H1 (cell line): ENCODE measurements around the gene TEAD1.

ENCODE experiments used
- CTCF ChIP-seq, 3 experiments: IDR thresholded peaks; 1 replicate in 2 of 3; 2 replicates in 1 of 3; pipeline versions ENCODE4 v1.5.1 to v1.6.1; 2011; ENCODE audit warnings: low read length in 3 of 3, mild to moderate bottlenecking in 3 of 3, inconsistent platforms in 2 of 3, low read depth in 1 of 3, moderate library complexity in 1 of 3; ENCODE audit not compliant: insufficient read depth in 1 of 3; ENCODE audit errors: control extremely low read depth in 1 of 3
- EP300 ChIP-seq, 2 experiments: IDR thresholded peaks; 1 replicate in 1 of 2; 2 replicates in 1 of 2; pipeline ENCODE4 v1.6.1; 2011 to 2012; ENCODE audit warnings: low read depth in 2 of 2, low read length in 2 of 2, mild to moderate bottlenecking in 2 of 2, borderline replicate concordance in 1 of 2, inconsistent platforms in 1 of 2, moderate library complexity in 1 of 2
- EZH2 ChIP-seq: fragments of 200-600 bp; sonication (generic); IDR thresholded peaks from 2 replicates; pipeline ENCODE4 v1.7.1; 2012; ENCODE audit warnings: low read depth, mild to moderate bottlenecking, moderate library complexity, low read length, inconsistent platforms; ENCODE audit not compliant: severe bottlenecking
- POLR2A ChIP-seq, 2 experiments: IDR thresholded peaks; 1 replicate in 1 of 2; 2 replicates in 1 of 2; pipeline ENCODE4 v1.6.1; 2011; ENCODE audit warnings: low read depth in 2 of 2, low read length in 2 of 2, mild to moderate bottlenecking in 2 of 2; ENCODE audit errors: control extremely low read depth in 1 of 2
- POLR2AphosphoS5 ChIP-seq: IDR thresholded peaks from 2 replicates; pipeline ENCODE4 v1.6.1; 2011; ENCODE audit warnings: low read depth, low read length
- RNF2 ChIP-seq: fragments of 200-900, 300-1000 bp; sonication (generic); IDR thresholded peaks from 2 replicates; pipeline ENCODE4 v1.7.1; 2016; ENCODE audit warnings: borderline replicate concordance, low read depth, mild to moderate bottlenecking, antibody characterized with exemption, low read length; ENCODE audit not compliant: poor library complexity, severe bottlenecking; ENCODE audit errors: missing control alignments
- TEAD4 ChIP-seq: IDR thresholded peaks from 2 replicates; pipeline ENCODE4 v1.6.1; 2012; ENCODE audit warnings: low read depth, low read length, inconsistent platforms, mixed read lengths
- TF ChIP-seq, protein P1 (sequence below): IDR thresholded peaks from 2 replicates; pipeline ENCODE4 v1.6.1; 2011; ENCODE audit warnings: low read length, improper control_type of control experiment

GRCh38 chr11:12918667-12919066 is 244.4 kb downstream of the TEAD1 start:
- no peak for TF ChIP-seq EP300 (IDR thresholded peaks at IDR 0.05; ENCODE audit: borderline replicate concordance in 1 of 2, low read depth in 2 of 2, low read length in 2 of 2)
- no peak for TF ChIP-seq CTCF (IDR thresholded peaks at IDR 0.05; ENCODE audit: control extremely low read depth in 1 of 3, insufficient read depth in 1 of 3, low read depth in 1 of 3, low read length in 3 of 3)
- no peak for TF ChIP-seq TEAD4
- TF ChIP-seq RNF2 = no peak
- no peak for TF ChIP-seq POLR2AphosphoS5
- no peak for TF ChIP-seq POLR2A (IDR thresholded peaks at IDR 0.05; ENCODE audit: control extremely low read depth in 1 of 2, low read depth in 2 of 2, low read length in 2 of 2)
- TF ChIP-seq, protein P1, sequence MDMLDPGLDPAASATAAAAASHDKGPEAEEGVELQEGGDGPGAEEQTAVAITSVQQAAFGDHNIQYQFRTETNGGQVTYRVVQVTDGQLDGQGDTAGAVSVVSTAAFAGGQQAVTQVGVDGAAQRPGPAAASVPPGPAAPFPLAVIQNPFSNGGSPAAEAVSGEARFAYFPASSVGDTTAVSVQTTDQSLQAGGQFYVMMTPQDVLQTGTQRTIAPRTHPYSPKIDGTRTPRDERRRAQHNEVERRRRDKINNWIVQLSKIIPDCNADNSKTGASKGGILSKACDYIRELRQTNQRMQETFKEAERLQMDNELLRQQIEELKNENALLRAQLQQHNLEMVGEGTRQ = no peak
- no peak for TF ChIP-seq EZH2
